ENCODE measurements around the gene DFFA. TPM values are rescaled to one million over a fixed set of nuclear protein-coding genes. Genes with fewer than 3 reads are reported as not detected.

Gene DFFA
- total and polyA plus RNA-seq, 2 of the 4 experiments (the other 2 are of a cell fraction): 28.1 to 62.6 TPM

DNA sequence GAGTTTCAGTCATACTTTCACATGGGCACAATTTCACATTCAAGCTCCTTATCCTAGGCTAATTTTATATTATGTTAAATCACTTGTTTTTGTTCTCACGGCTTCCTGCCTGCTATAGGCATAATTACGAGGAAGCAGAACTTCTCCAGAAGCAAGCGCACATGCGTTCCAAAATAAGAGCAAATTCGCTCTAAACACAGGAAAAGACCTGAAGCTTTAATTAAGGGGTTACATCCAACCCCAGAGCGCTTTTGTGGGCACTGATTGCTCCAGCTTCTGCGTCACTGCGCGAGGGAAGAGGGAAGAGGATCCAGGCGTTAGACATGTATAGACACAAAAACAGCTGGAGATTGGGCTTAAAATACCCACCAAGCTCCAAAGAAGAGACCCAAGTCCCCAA, 22.6 kb downstream of the DFFA start, which contains the start of gene CORT:
Gene CORT, plus strand, starts transcription at position 281 of the 400 bp plus-strand sequence. CDS start 193 bp downstream, outside the sequence.
- Histone ChIP-seq H3K4me1 (ENCODE audit: control insufficient read depth, insufficient read depth, low read length) (peaks cover 2% of the 10 kb centered on the region; the same call in 1 of the 2 replicates), H3K9me1 (ENCODE audit: insufficient read depth, low read length) (0 out of 2 replicates have a peak, but pooled peaks cover 3% of the 10 kb centered on the region), H2AFZ (replicated peaks; ENCODE audit: low read length, poor library complexity) (no peak within 1 kb of the TSS), H3K79me1 (ENCODE audit: low read depth in 1 of 2, low read length in 2 of 2) (no peaks in the 10 kb centered on the region), H3K14ac (replicated peaks; ENCODE audit: low read depth, low read length) (no peak within 1 kb of the TSS), H2BK120ac (ENCODE audit: low read depth, low read length) (no peak within 1 kb of the TSS), H4K5ac (ENCODE audit: low read depth, low read length) (no peak within 1 kb of the TSS), H2BK20ac (ENCODE audit: low read depth, low read length) (no peak within 1 kb of the TSS), H3K36me3 (ENCODE audit: control insufficient read depth, insufficient read depth, low read length) (peaks cover under 1% of the 10 kb centered on the region; the same call in 1 of the 2 replicates), H3K27me3 (ENCODE audit: control insufficient read depth, insufficient read depth, low read length) (no peaks in the 10 kb centered on the region), H3K9me3 (ENCODE audit: control insufficient read depth, insufficient read depth, low read length) (no peaks in the 10 kb centered on the region), H4K91ac (ENCODE audit: insufficient read depth, low read depth, low read length) (no peak within 1 kb of the TSS), H4K20me1 (ENCODE audit: insufficient read depth, low read length) (no peaks in the 10 kb centered on the region), H3K23ac (ENCODE audit: low read depth, low read length) (no peak within 1 kb of the TSS; the same call in 1 of the 2 replicates), H2AK5ac (ENCODE audit: low read depth, low read length) (no peak within 1 kb of the TSS), H3K4me3 (ENCODE audit: insufficient read depth, low read depth, low read length) (no peak within 1 kb of the TSS), H2BK5ac (ENCODE audit: low read depth, low read length, poor library complexity, severe bottlenecking) (no peak within 1 kb of the TSS), H3K27ac (ENCODE audit: insufficient read depth, low read length) (no peak within 1 kb of the TSS), H2BK15ac (ENCODE audit: low read depth, low read length) (no peak within 1 kb of the TSS), H3K18ac (ENCODE audit: low read depth, low read length) (no peak within 1 kb of the TSS), H3K56ac (ENCODE audit: extremely low read depth, insufficient read depth, low read length) (no peak within 1 kb of the TSS), H3K4me2 (ENCODE audit: low read depth, low read length) (no peak within 1 kb of the TSS), H3K9ac (ENCODE audit: low read depth, low read length) (no peak within 1 kb of the TSS), H2AK9ac (replicated peaks; ENCODE audit: low read depth, low read length, poor library complexity) (no peak within 1 kb of the TSS), H3K4ac (ENCODE audit: low read depth, low read length) (no peak within 1 kb of the TSS), H4K8ac (ENCODE audit: low read depth in 2 of 2, low read length in 2 of 2) (peak within 1 kb of the TSS in 1 of 2 experiments; percentile 27; a peak in 1 of 4 replicates)
- intact Hi-C loops (cut with micrococcal nuclease): no loop called here
- DNase-seq (no peak), ATAC-seq (ENCODE audit: low read depth) (no peak)
- TF ChIP-seq FOS (IDR thresholded peaks at IDR 0.05; ENCODE audit: low read depth, low read length) (no peak), BHLHE40 (IDR thresholded peaks at IDR 0.05; ENCODE audit: low read depth, low read length) (no peak), SMC3 (IDR thresholded peaks at IDR 0.05; ENCODE audit: low read depth, low read length) (no peak), MAZ (IDR thresholded peaks at IDR 0.05; ENCODE audit: borderline replicate concordance, low read depth, low read length) (no peak), RFX5 (IDR thresholded peaks at IDR 0.05; ENCODE audit: low read depth, low read length) (no peak), RCOR1 (IDR thresholded peaks at IDR 0.05; ENCODE audit: insufficient replicate concordance, low read length) (no peak), NFE2L2 (IDR thresholded peaks at IDR 0.05; ENCODE audit: low read depth, low read length) (no peak), CEBPB (IDR thresholded peaks at IDR 0.05; ENCODE audit: low read depth, low read length) (no peak), POLR2A (IDR thresholded peaks at IDR 0.05; ENCODE audit: low read depth, low read length) (no peak), ELK1 (IDR thresholded peaks at IDR 0.05; ENCODE audit: borderline replicate concordance, low read depth, low read length) (no peak), MXI1 (IDR thresholded peaks at IDR 0.05; ENCODE audit: borderline replicate concordance, low read depth, low read length) (no peak), RAD21 (IDR thresholded peaks at IDR 0.05; ENCODE audit: low read length) (no peak), CHD1 (IDR thresholded peaks at IDR 0.05; ENCODE audit: low read depth, low read length) (no peak), USF2 (IDR thresholded peaks at IDR 0.05; ENCODE audit: low read depth, low read length) (no peak), CTCF (conservative IDR thresholded peaks at IDR 0.05; ENCODE audit: low read depth, low read length) (no peak), MAFK (IDR thresholded peaks at IDR 0.05; ENCODE audit: low read depth, low read length) (no peak)
- 100% methylated on average over 1 of the region's 10 CpGs; no CpG with 5 or more reads in 1 of the 2 experiments for WGBS, 2 experiments (ENCODE audit: extremely low coverage in 2 of 2, insufficient read length in 1 of 2)
- CTCF ChIA-PET: interaction anchor here (1.1 kb wide), 1 partner anchor 25 kb away, joined by 3 read pairs; the partner anchor contains the start of gene PEX14
- in situ Hi-C loops (cut with MboI; ENCODE audit: low sequenced_read_pairs): no loop called here
- BruUV-seq (replicated peaks): no TSS peak
- dilution Hi-C loops (cut with HindIII; ENCODE audit: low sequenced_read_pairs, unreplicated experiment): no loop called here
- POLR2A ChIA-PET (ENCODE audit: unreplicated experiment): interaction anchor here (0.5 kb wide), 1 partner anchor 109 kb away, joined by 3 read pairs; no protein-coding TSS in a partner anchor
